AG09309 (cell line): ENCODE data around the gene UNKL.

ENCODE experiments used
- DNase-seq: peaks from one replicate; pipeline ENCODE4 v3.0.0-alpha.2; 2010; ENCODE audit warnings: low read depth
- H3K4me3 ChIP-seq: 2 replicates; pipeline ENCODE4 v1.5.1; 2011; ENCODE audit warnings: mild to moderate bottlenecking, low read depth, low read length, moderate library complexity; ENCODE audit not compliant: control insufficient read depth
- TF ChIP-seq, protein P1 (sequence below): IDR thresholded peaks from 2 replicates; pipeline ENCODE4 v1.5.1; 2011; ENCODE audit warnings: mild to moderate bottlenecking, low read depth, low read length, inconsistent platforms; ENCODE audit not compliant: insufficient read depth, control insufficient read depth; ENCODE audit errors: missing control alignments

UNKL gene

DNA sequence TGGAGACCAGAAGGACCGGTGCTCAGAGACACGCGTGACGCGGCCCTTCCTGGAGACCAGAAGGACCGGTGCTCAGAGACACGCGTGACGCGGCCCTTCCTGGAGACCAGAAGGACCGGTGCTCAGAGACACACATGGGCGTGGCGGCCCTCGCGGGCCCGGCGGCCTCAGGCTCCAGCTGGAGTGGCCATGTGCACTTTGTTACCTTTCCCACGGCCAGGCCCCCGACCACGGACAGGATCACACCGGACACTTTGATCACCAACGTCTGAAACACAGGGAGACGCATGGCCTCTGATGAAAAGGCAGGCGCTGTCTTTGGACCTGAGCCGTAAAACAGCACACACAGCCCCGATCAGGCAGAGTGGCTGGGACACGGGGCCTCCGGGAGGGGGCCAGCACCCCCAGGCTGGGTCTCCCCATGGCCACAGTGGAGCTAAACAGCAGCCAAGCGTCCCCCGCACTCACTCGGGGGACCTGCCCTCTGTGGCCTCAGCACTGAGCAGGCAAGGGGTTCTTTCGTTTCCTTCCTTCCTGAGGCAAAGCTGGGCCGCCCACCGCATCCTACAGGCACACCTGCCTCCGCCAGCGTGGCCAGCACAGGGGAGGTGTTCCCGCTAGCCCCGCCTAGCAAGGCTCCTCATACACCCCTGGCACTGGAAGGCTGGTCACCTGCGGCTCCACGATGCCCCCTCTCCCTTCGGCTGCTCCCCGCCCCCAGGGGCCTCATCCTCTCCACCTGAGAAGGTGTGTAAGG is 43.2 kb upstream of the UNKL start:
- no peak overlapping the region for H3K4me3 ChIP-seq
- TF ChIP-seq, protein P1, sequence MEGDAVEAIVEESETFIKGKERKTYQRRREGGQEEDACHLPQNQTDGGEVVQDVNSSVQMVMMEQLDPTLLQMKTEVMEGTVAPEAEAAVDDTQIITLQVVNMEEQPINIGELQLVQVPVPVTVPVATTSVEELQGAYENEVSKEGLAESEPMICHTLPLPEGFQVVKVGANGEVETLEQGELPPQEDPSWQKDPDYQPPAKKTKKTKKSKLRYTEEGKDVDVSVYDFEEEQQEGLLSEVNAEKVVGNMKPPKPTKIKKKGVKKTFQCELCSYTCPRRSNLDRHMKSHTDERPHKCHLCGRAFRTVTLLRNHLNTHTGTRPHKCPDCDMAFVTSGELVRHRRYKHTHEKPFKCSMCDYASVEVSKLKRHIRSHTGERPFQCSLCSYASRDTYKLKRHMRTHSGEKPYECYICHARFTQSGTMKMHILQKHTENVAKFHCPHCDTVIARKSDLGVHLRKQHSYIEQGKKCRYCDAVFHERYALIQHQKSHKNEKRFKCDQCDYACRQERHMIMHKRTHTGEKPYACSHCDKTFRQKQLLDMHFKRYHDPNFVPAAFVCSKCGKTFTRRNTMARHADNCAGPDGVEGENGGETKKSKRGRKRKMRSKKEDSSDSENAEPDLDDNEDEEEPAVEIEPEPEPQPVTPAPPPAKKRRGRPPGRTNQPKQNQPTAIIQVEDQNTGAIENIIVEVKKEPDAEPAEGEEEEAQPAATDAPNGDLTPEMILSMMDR: no peak
- no peak for DNase-seq

DNA sequence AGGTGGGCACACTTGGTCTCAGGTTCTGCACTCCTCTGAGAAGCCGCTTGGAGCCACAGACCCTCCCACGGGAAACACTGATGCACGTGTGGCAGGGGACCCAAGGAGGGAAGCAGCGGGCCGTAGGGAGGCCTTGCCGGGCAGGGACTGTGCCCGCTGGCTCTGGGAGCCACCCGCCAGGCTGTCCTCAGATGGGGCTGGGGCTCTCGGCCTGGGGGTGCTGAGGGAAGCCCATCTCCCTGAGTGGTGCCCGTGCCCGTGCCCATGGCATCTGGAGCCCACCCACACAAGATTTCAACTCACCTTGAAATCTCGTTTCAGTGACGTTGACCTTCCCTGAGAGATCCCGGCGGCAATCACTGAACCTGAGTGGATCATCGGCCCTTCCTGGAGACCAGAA is 42.4 kb upstream of the UNKL start:
- no peak overlapping the region for H3K4me3 ChIP-seq
- DNase-seq: no peak
- TF ChIP-seq, protein P1: no peak

DNA sequence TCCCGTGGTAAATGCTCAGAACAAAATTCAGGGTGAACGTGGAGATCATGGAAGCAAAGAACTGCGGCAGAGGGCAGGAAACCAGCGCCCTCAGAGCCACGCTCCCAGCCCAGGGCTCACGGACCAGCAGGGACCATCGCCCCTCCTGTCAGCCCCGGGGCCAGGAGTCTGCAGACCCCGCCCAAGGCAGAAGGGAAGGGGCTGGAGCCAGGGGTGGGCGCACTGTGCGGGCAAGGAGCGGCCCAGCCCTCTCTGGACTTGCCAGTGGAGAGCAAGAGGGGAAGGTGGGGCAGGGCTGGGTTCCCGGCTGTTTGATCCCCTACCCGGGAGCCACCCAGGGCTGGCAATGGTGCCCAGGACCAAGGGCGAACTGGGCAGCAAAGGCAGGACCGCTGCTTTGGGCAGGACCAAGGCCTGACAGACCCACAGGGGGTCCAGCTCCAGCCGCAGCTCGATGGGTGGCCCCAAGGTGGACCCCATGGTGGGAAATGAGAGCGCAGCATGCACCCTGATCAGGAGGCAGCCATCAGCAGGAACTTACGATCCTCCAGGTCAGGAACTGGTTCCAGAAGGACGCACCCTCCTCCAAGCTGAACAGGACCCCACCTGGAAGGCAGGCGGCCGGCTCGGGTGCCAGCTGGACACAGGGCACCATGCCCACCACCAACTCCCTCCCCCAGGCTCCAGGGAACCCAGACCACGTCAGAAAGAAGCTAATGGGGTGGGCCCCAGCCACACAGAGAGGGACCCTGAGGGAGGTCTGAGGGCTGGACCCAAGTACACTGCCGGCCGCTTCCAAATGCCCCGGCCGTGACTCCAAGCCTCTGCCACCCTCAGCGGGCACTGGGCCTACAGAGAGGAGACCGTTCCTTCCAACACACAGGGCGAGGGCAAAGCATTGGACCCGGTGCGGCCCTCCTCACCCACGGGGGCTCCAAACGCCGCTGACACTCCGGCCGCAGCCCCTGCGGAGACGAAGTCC is 41.0 kb upstream of the UNKL start:
- TF ChIP-seq, protein P1: no peak
- DNase-seq: no peak
- H3K4me3 ChIP-seq: no peak overlapping the region

DNA sequence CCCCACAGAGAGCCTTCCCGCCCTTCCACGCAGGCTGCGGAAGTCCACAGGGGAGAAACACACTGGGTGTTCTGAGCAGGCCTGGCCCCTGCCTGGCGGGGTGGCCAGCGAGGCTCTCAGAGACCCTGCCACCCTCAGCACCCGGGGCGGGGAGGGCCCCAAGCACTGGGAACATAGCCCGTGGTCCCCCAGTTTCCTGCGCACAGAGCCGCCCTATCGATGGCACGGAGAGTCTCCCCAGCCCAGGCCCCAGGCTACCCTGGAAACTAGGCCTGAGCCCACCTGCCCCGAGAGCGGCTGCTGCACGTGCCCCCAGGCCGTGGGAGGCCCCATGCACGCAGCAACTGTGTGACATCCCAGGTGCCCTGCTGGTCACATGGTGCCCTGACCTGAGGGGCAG is 40.1 kb upstream of the UNKL start:
- no peak overlapping the region for H3K4me3 ChIP-seq
- DNase-seq: no peak
- TF ChIP-seq, protein P1: no peak

DNA sequence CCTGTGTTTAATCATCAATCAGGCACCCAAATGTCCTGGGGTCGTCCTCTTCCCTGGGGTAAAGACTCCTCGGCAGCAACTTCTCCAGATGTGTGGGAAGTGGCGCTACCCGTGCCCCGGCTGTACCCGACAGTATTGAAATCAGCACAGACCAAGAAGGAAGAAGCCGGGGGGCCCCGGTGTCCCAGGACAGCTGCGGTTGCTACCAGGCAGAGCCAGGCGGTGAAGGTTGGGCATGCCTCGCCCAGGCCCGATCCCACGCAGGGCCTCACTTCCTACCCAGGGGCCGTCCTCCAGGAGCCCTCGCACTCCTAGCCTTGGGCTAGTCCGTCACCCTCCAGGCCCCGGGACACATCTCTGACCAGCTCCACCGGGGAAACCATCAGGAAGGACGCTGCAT is 38.8 kb upstream of the UNKL start:
- TF ChIP-seq, protein P1: no peak
- no peak overlapping the region for H3K4me3 ChIP-seq
- DNase-seq: no peak

DNA sequence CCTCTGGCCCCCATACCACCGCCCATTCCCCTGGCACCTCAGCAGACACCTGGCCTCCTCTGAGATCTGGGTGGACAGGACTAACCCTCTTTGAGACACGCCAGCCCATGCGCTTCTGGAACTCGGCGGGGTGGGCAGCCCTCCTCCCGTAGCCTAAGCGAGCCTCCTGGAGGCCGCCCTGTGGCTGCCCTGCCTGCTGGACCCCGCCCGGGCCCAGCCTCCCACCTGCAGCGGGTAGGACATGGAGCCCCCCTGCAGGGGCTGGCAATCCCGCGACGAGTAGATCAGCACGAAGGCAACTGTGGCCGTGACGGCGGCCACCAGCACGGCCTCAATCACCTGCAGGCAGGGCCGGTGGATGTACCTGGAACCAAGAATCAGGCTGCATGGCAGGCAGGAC is 38.0 kb upstream of the UNKL start:
- no peak overlapping the region for H3K4me3 ChIP-seq
- DNase-seq: no peak
- TF ChIP-seq, protein P1: no peak
